H9 (cell line): Measurements from ENCODE around the gene LETM1. TPM values are rescaled to one million over a fixed set of nuclear protein-coding genes. Genes with fewer than 3 reads are reported as not detected.
A peak's percentile ranks its signal among the peaks of the same experiment; 100 is the strongest.

Experiments used
- DNase-seq: peaks from one replicate; pipeline ENCODE4 v3.0.0-alpha.2; 2017
- H2AFZ ChIP-seq: one replicate; pipeline ENCODE4 v1.6.1; 2013; ENCODE audit warnings: mild to moderate bottlenecking, low read length, control low read depth, moderate library complexity
- H2AK5ac ChIP-seq: 2 replicates; pipeline ENCODE4 v1.6.1; 2013; ENCODE audit warnings: low read length, control low read depth, mixed read lengths; ENCODE audit not compliant: insufficient read length
- H2BK120ac ChIP-seq: one replicate; pipeline ENCODE4 v1.6.1; 2013; ENCODE audit warnings: low read depth, mild to moderate bottlenecking, low read length, control low read depth, inconsistent platforms; ENCODE audit not compliant: poor library complexity, severe bottlenecking
- H2BK12ac ChIP-seq: 2 replicates; pipeline ENCODE4 v1.6.1; 2013; ENCODE audit warnings: low read length, control low read depth, mixed read lengths, low read depth; ENCODE audit not compliant: insufficient read length
- H2BK15ac ChIP-seq: 2 replicates; pipeline ENCODE4 v1.6.1; 2013; ENCODE audit warnings: low read depth, low read length, control low read depth
- H2BK20ac ChIP-seq: one replicate; pipeline ENCODE4 v1.6.1; 2013; ENCODE audit warnings: low read depth, mild to moderate bottlenecking, low read length, control low read depth, inconsistent platforms; ENCODE audit not compliant: poor library complexity, severe bottlenecking
- H2BK5ac ChIP-seq: 2 replicates; pipeline ENCODE4 v1.6.1; 2013; ENCODE audit warnings: low read length, control low read depth, mixed read lengths; ENCODE audit not compliant: insufficient read length
- H3K14ac ChIP-seq: 2 replicates; pipeline ENCODE4 v1.6.1; 2013; ENCODE audit warnings: low read length, control low read depth; ENCODE audit not compliant: insufficient read depth
- H3K18ac ChIP-seq: 2 replicates; pipeline ENCODE4 v1.6.1; 2013; ENCODE audit warnings: low read depth, mild to moderate bottlenecking, mixed read lengths, low read length, control low read depth; ENCODE audit not compliant: insufficient read length
- H3K23ac ChIP-seq: 2 replicates; pipeline ENCODE4 v1.6.1; 2013; ENCODE audit warnings: low read length, control low read depth, mixed read lengths, low read depth; ENCODE audit not compliant: insufficient read length
- H3K23me2 ChIP-seq: 2 replicates; pipeline ENCODE4 v1.6.1; 2013; ENCODE audit warnings: low read depth, mild to moderate bottlenecking, mixed read lengths, low read length, control low read depth; ENCODE audit not compliant: insufficient read length, poor library complexity, severe bottlenecking
- H3K27ac ChIP-seq: 2 replicates; pipeline ENCODE4 v1.5.1; 2013; ENCODE audit warnings: low read length, control low read depth, mixed read lengths, low read depth; ENCODE audit not compliant: insufficient read length
- H3K27me3 ChIP-seq: 2 replicates; pipeline ENCODE4 v1.6.1; 2013; ENCODE audit warnings: low read length, control low read depth, inconsistent platforms; ENCODE audit not compliant: insufficient read depth
- H3K4ac ChIP-seq: 2 replicates; pipeline ENCODE4 v1.6.1; 2013; ENCODE audit warnings: low read depth, mild to moderate bottlenecking, control low read depth, inconsistent platforms, low read length, moderate library complexity
- H3K4me1 ChIP-seq: 2 replicates; pipeline ENCODE4 v1.6.1; 2013; ENCODE audit warnings: low read length, control low read depth, inconsistent platforms; ENCODE audit not compliant: insufficient read depth
- H3K4me2 ChIP-seq: 2 replicates; pipeline ENCODE4 v1.6.1; 2013; ENCODE audit warnings: low read length, control low read depth, mixed read lengths; ENCODE audit not compliant: insufficient read length, insufficient read depth
- H3K56ac ChIP-seq: 2 replicates; pipeline ENCODE4 v1.6.1; 2013; ENCODE audit warnings: low read depth, mild to moderate bottlenecking, mixed read lengths, low read length, control low read depth; ENCODE audit not compliant: insufficient read length
- H3K79me1 ChIP-seq: 2 replicates; pipeline ENCODE4 v1.6.1; 2013; ENCODE audit warnings: low read depth, mild to moderate bottlenecking, moderate library complexity, low read length, control low read depth, inconsistent platforms; ENCODE audit not compliant: insufficient read depth, poor library complexity, severe bottlenecking
- H3K79me2 ChIP-seq: 2 replicates; pipeline ENCODE4 v1.6.1; 2013; ENCODE audit warnings: low read length, control low read depth, inconsistent platforms; ENCODE audit not compliant: insufficient read depth
- H3K9ac ChIP-seq: 2 replicates; pipeline ENCODE4 v1.6.1; 2013; ENCODE audit warnings: low read length, control low read depth, mixed read lengths; ENCODE audit not compliant: insufficient read length; ENCODE audit errors: extremely low read depth
- H3K9me3 ChIP-seq: one replicate; pipeline ENCODE4 v1.6.1; 2013; ENCODE audit warnings: low read depth, low read length, inconsistent platforms; ENCODE audit not compliant: control insufficient read depth
- H3T11ph ChIP-seq: one replicate; pipeline ENCODE4 v1.6.1; 2013; ENCODE audit warnings: mild to moderate bottlenecking, low read length, control low read depth, inconsistent platforms
- H4K20me1 ChIP-seq: one replicate; pipeline ENCODE4 v1.6.1; 2013; ENCODE audit not compliant: control insufficient read depth, insufficient read length, insufficient read depth
- H4K5ac ChIP-seq: 2 replicates; pipeline ENCODE4 v1.6.1; 2013; ENCODE audit warnings: low read depth, mild to moderate bottlenecking, mixed read lengths, low read length, control low read depth; ENCODE audit not compliant: insufficient read length
- H4K8ac ChIP-seq: replicated peaks from 2 replicates; pipeline ENCODE4 v1.6.1; 2013; ENCODE audit warnings: low read length, control low read depth, mixed read lengths, low read depth; ENCODE audit not compliant: insufficient read length
- H4K91ac ChIP-seq: 2 replicates; pipeline ENCODE4 v1.6.1; 2013; ENCODE audit warnings: low read depth, mild to moderate bottlenecking, moderate library complexity, mixed read lengths, low read length, control low read depth; ENCODE audit not compliant: insufficient read length
- H3K27ac Mint-ChIP-seq, 3 experiments: 2 replicates in 2 of 3; 3 replicates in 1 of 3; pipeline ENCODE4 v1.8.0; 2020 to 2021; ENCODE audit warnings: mixed read lengths in 3 of 3, mild to moderate bottlenecking in 1 of 3, moderate library complexity in 1 of 3
- H3K27me3 Mint-ChIP-seq: 2 replicates; pipeline ENCODE4 v1.8.0; 2021; ENCODE audit warnings: low read depth, mild to moderate bottlenecking, moderate library complexity, mixed read lengths
- H3K36me3 Mint-ChIP-seq, 3 experiments: 2 replicates in 2 of 3; 3 replicates in 1 of 3; pipeline ENCODE4 v1.8.0; 2020 to 2021; ENCODE audit warnings: low read depth in 3 of 3, mixed read lengths in 3 of 3; ENCODE audit not compliant: insufficient read depth in 1 of 3
- H3K4me1 Mint-ChIP-seq, 2 experiments: 2 replicates each; pipeline ENCODE4 v1.8.0; 2020; ENCODE audit warnings: mixed read lengths in 2 of 2
- H3K4me3 Mint-ChIP-seq, 2 experiments: 2 replicates in 1 of 2; 3 replicates in 1 of 2; pipeline ENCODE4 v1.8.0; 2020 to 2021; ENCODE audit warnings: mild to moderate bottlenecking in 2 of 2, mixed read lengths in 2 of 2, moderate library complexity in 1 of 2
- H3K9me3 Mint-ChIP-seq, 2 experiments: 2 replicates in 1 of 2; 3 replicates in 1 of 2; pipeline ENCODE4 v1.8.0; 2020; ENCODE audit warnings: mild to moderate bottlenecking in 2 of 2, mixed read lengths in 2 of 2, moderate library complexity in 1 of 2
- CTCF ChIP-seq: fragments of 200-600 bp; sonication (generic); conservative IDR thresholded peaks from 3 replicates; pipeline ENCODE4 v1.8.0; 2021; ENCODE audit warnings: antibody characterized with exemption, mild to moderate bottlenecking
- WGBS: extraction: QIAGEN DNeasy Blood & Tissue Kit; methylation state at CpG from one replicate; pipeline ENCODE4 v1.1.7; 2013; ENCODE audit warnings: missing lambda C conversion rate, low lambda C conversion rate, mixed read lengths; ENCODE audit not compliant: insufficient read length; ENCODE audit errors: extremely low coverage; 5-methylcytosine and 5-hydroxymethylcytosine counted together
- total RNA-seq: library from RNA; stranded (reverse); gene quantifications from 2 replicates; pipeline ENCODE4 v1.2.1, GENCODE V29; 2021

Gene LETM1
- total RNA-seq, 1 experiment from 2014 or later = 43.4 TPM

DNA sequence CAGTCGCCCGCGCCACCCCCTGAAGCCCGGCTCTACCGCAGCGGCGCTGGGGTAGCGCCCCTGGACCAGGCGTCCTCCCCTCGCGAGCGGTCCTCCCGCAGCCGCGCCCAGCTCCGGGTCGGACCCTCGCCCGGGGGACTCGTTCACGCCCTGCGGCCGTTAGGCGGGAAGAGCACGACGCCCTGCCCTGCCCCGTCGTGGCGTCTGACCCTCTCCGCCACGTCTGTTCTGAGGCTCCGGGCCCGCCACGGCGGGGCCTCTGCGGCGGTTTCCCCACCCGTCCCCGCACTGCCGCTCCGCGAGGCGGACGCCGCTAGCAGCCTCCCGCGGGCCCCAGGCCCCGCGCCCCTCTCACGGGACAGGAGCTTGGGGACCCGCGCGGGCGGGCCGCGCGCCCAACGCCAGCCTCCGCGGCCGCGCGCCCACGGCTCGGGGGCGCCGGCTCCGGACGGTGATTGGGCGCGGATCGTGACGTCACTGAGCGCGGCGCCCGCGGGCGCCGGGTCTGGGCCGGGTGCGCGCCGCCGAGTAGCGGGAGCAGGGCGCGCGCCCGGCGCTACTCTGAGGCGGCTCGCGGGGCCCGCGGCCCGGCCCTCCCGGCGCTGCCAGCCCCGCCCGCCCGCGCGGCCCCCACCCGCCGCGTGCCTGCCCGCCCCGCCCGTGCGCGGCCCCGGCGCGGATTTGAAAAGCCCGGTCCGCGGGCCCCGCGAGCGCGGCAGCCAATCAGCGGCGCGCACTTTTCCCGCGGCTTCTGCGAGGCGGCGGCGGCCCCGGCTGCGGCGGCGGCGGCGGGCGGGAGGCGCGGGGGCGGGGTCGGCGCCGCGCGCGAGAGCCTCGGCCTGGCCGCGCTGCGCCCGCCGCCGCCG is 14.9 kb upstream of the LETM1 start, which contains the start of gene NSD2:
NSD2 (plus strand) TSS at position 816 of the 866 bp plus-strand sequence. CDS start 29,262 bp downstream, outside the sequence.
- Histone ChIP-seq H3K56ac (no peak within 1 kb of the TSS), H3K79me1 (no peaks in the 10 kb centered on the region), H3K79me2 (peaks cover 26% of the 10 kb centered on the region; the same call in 1 of the 2 replicates), H3K4ac (no peak within 1 kb of the TSS), H2BK15ac (no peak within 1 kb of the TSS), H3K4me1 (no peaks in the 10 kb centered on the region; the same call in 1 of the 2 replicates), H3K23me2 (peaks cover 7% of the 10 kb centered on the region), H4K5ac (no peak within 1 kb of the TSS), H3K14ac (peak within 1 kb of the TSS; percentile 84), H4K20me1 (no peaks in the 10 kb centered on the region), H2BK5ac (no peak within 1 kb of the TSS), H4K8ac (no peak within 1 kb of the TSS), H3K9ac (peak within 1 kb of the TSS; percentile 62), H4K91ac (no peak within 1 kb of the TSS), H3K18ac (peak within 1 kb of the TSS; percentile 89), H3K27me3 (peaks cover 26% of the 10 kb centered on the region), H3K4me2 (peak within 1 kb of the TSS; percentile 90), H2BK120ac (no peak within 1 kb of the TSS), H2AFZ (no peak within 1 kb of the TSS), H2BK12ac (peak within 1 kb of the TSS; percentile 4), H2AK5ac (no peak within 1 kb of the TSS), H3K27ac (no peak within 1 kb of the TSS), H3K23ac (no peak within 1 kb of the TSS), H3T11ph (no peak within 1 kb of the TSS), H2BK20ac (no peak within 1 kb of the TSS), H3K9me3 (no peaks in the 10 kb centered on the region)
- DNase-seq = peak; percentile 77
- no peaks in the 10 kb centered on the region; a peak in 1 of 7 replicates for H3K36me3 Mint-ChIP-seq
- TF ChIP-seq CTCF = no peak
- H3K27me3 Mint-ChIP-seq = peaks cover 45% of the 10 kb centered on the region
- no peaks in the 10 kb centered on the region for H3K9me3 Mint-ChIP-seq
- peaks cover 31 to 33% of the 10 kb centered on the region in 2 experiments for H3K4me1 Mint-ChIP-seq
- peak within 1 kb of the TSS; percentile 77 to 87 for H3K4me3 Mint-ChIP-seq
- no CpG with 5 or more reads among the region's 155 CpGs for WGBS
- H3K27ac Mint-ChIP-seq = peak within 1 kb of the TSS in 1 of 3 experiments; percentile 15; a peak in 4 of 7 replicates
